HL-60 (cell line): ENCODE data around the gene DIAPH3.

Experiments
- CTCF ChIP-seq: IDR thresholded peaks from one replicate; pipeline ENCODE4 v1.5.1; 2011; ENCODE audit warnings: low read length, control low read depth, inconsistent platforms; ENCODE audit not compliant: insufficient read depth
- POLR2AphosphoS5 ChIP-seq: IDR thresholded peaks from 2 replicates; pipeline ENCODE4 v1.6.1; 2012; ENCODE audit warnings: low read depth
- REST ChIP-seq: IDR thresholded peaks from 2 replicates; pipeline ENCODE4 v1.6.1; 2012; ENCODE audit warnings: low read depth; ENCODE audit not compliant: insufficient replicate concordance

- no peak for TF ChIP-seq POLR2AphosphoS5
- TF ChIP-seq CTCF: no peak
- TF ChIP-seq REST: no peak
Observed at GRCh38 chr13:59982631-59983382, 180.9 kb downstream of the DIAPH3 start.
